Urothelium cell line (cell line): ENCODE results near the gene USP5.

Source experiments
- DNase-seq: peaks from one replicate; pipeline ENCODE4 v3.0.0; 2011; ENCODE audit warnings: low spot score, mixed read lengths
- FAIRE-seq: peaks from 2 replicates; lab custom pipeline; 2011; peaks lifted over from hg19 to GRCh38; lab: Jason Lieb, UNC

The USP5 gene, protein sequence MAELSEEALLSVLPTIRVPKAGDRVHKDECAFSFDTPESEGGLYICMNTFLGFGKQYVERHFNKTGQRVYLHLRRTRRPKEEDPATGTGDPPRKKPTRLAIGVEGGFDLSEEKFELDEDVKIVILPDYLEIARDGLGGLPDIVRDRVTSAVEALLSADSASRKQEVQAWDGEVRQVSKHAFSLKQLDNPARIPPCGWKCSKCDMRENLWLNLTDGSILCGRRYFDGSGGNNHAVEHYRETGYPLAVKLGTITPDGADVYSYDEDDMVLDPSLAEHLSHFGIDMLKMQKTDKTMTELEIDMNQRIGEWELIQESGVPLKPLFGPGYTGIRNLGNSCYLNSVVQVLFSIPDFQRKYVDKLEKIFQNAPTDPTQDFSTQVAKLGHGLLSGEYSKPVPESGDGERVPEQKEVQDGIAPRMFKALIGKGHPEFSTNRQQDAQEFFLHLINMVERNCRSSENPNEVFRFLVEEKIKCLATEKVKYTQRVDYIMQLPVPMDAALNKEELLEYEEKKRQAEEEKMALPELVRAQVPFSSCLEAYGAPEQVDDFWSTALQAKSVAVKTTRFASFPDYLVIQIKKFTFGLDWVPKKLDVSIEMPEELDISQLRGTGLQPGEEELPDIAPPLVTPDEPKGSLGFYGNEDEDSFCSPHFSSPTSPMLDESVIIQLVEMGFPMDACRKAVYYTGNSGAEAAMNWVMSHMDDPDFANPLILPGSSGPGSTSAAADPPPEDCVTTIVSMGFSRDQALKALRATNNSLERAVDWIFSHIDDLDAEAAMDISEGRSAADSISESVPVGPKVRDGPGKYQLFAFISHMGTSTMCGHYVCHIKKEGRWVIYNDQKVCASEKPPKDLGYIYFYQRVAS

GRCh38 chr12:6851921-6852650, at the start of gene USP5:
Gene USP5 (plus strand): TSS chr12:6852150. CDS start chr12:6852180, 30 bp downstream.
- peak; percentile 99 for DNase-seq
- peak; percentile 99 for FAIRE-seq

- FAIRE-seq (no peak), DNase-seq (no peak)
Measured at GRCh38 chr12:6807170-6807569, 44.8 kb upstream of the USP5 start.

DNA sequence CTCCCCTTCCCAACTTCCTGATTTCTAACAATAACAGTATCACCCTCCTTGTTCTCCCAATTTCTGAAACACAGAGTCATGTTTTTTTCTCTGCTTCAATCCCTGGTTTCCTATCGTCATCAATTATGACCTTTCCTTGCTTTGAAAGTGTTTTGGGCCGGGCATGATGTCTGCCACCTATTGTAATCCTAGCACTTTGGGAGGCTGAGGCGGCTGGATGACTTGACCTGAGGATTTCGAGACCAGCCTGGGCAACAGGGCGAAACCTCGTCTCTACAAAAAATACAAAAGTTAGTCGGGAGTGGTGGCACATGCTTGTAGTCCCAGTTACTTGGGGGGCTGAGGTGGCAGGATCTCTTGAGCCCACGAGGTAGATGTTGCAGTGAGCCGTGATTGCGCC, 42.9 kb upstream of the USP5 start:
- FAIRE-seq = no peak
- no peak for DNase-seq

DNA sequence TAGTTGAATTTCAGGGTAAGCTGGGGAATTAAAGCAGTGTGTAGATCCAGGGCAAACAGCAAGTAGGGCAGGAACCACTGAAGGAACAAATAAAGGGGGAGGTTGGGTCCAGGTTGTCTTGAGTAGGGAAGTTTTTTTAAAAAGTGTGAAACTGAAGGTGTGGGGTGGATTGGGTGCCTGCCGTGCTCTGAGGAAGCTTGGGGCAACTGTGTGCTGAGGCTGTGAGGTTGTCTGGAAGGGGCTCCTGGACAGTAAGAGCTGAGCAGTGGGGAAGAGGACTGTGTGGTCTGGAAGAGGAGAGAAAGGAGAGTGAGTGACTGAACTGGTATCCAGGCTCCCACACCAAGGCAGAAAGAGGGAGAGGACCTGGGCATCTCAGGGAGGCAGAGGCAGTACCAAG, 41.2 kb upstream of the USP5 start:
- no peak for DNase-seq

DNA sequence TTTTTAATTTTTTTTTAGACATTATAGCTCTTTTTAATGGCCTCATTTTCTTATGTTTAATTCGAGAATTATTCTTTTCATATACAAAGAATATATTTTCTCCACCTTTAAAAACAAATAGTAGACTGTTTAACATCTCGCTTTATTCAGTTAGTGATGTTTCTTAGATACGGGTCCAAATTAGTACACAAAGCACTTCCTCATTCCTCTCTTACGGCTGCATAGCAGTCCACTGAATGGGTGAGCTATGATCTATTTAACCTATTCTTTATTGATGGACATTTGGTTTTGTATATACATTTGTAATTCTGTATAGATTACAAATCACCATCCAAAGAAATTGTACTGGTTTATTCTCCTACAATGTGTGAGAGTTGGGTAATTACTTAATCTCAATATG, 38.6 kb upstream of the USP5 start:
- no peak for FAIRE-seq
- DNase-seq = no peak

More for the DNA sequence above, 41.2 kb upstream of the USP5 start:
- FAIRE-seq = peak; percentile 69

DNA sequence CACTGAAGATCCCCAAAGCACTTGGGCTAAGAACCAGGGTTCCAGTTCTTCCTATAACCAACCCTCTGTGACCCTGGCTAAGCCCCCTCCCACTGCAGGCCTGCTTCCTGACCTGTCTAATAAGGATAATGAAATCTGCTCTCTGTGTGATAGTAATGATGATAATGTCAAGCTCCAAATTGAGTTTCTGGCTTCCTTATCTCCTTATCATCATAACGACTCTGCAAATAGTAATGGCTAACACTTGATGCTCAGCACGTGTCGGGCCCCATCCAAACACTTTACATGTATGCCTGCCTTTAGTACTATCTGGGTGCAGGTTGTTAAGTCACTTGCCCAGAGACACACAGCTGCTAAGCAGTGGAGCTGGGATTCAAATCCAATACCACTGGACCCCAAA, 35.4 kb upstream of the USP5 start:
- DNase-seq (no peak), FAIRE-seq (peak; percentile 35)

- DNase-seq = no peak
- FAIRE-seq = no peak
Measured at GRCh38 chr12:6817098-6817497, 34.9 kb upstream of the USP5 start.

GRCh38 chr12:6817662-6818157, 34.2 kb upstream of the USP5 start:
- FAIRE-seq = peak; percentile 100
- no peak for DNase-seq

DNA sequence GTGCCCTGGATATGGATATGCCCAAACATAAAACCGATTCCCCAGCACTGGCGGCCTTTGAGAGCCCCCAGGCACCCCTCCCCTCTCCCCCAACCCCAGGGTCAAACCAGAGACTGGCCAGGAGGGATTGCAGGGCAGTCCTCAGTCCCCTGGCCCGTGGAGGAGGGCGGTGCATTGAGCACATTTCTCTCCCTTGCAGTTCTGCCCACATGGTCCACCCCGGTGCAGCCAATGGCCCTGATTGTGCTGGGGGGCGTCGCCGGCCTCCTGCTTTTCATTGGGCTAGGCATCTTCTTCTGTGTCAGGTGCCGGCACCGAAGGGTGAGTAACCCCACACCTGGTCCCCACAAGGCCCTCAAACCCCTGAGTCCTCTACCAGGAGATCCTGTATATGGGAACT, 33.7 kb upstream of the USP5 start:
- peak; percentile 5 for FAIRE-seq
- DNase-seq = no peak

- DNase-seq (no peak), FAIRE-seq (peak; percentile 63)
Measured at GRCh38 chr12:6818645-6819044, 33.3 kb upstream of the USP5 start.

- FAIRE-seq = no peak
- no peak for DNase-seq
Measured at GRCh38 chr12:6819106-6820030, 32.6 kb upstream of the USP5 start.

GRCh38 chr12:6820166-6820565, 31.8 kb upstream of the USP5 start:
- FAIRE-seq = no peak

DNA sequence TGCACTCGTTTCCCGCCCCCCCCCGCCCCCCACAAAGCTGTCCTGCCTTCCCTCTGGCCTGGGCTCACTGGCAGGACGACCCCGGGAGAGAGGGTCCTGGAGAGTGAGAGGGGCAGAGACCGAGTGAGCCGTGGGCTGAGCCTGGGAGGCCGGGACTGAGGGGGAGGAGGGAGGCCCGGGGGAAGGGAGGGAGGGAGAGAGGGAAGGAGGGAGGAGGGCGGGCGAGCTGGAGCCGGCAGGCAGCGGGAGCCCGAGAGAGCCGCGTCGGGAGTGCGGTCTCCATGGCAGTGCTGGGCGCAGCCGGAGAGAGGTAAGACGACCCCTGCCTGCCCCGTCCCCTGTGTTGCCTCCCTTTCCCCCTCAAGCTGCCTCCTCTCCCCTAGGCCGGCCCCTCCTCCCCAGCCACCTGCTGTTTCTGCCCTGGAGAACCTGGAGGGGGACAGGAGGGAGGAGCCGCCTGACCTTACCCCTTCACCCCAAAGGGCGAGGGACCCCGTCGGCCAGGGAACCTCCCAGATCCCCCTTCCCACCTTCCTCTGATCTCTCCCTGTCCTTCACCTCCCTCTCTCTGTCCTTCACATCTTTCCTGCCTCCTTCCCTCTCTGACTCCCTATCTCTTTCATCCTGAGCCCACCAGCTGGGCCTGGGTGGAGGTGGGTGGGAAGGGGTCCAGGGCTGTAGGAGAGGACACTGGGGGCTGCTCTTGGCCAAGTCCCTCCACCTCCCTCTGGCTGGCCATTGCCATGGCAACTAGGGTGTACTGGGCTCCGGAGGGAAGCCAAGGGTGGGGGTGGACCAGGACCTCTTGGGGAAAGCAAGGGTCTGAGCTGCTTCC, 30.1 kb upstream of the USP5 start, which contains the start of gene GPR162:
Gene GPR162 (plus strand): TSS at position 231 of the 835 bp plus-strand sequence. CDS start 2,078 bp downstream, outside the sequence.
- peak; percentile 89 for FAIRE-seq
- peak; percentile 84 for DNase-seq

More at GRCh38 chr12:6820166-6820565, 31.8 kb upstream of the USP5 start:
- no peak for DNase-seq

GRCh38 chr12:6822426-6823135, 29.4 kb upstream of the USP5 start:
- FAIRE-seq (peak; percentile 95), DNase-seq (no peak)

- FAIRE-seq = peak; percentile 46
- DNase-seq = no peak
Measured at GRCh38 chr12:6823182-6824084, 28.5 kb upstream of the USP5 start.

- DNase-seq (no peak), FAIRE-seq (no peak)
Measured at GRCh38 chr12:6824085-6824775, 27.7 kb upstream of the USP5 start.
